GM21717 (cell line): ENCODE data around the gene TPH2.

Experiments
- ATAC-seq: cut with Tn5 transposase; IDR thresholded peaks from one replicate; pipeline ENCODE4 v1.9.1; 2021; ENCODE audit warnings: mild to moderate bottlenecking, moderate library complexity; ENCODE audit not compliant: unreplicated experiment

The TPH2 gene

GRCh38 chr12:72030277-72030676 lies 91.6 kb downstream of the TPH2 start:
- ATAC-seq, result no peak

- ATAC-seq, result no peak
Measured at GRCh38 chr12:72031066-72031465, 92.4 kb downstream of the TPH2 start.

- ATAC-seq, result no peak
Measured at GRCh38 chr12:72033991-72034390, 95.3 kb downstream of the TPH2 start.

- ATAC-seq, result no peak
Measured at GRCh38 chr12:72035625-72036024, 97.0 kb downstream of the TPH2 start.

- no peak for ATAC-seq
Measured at GRCh38 chr12:72036393-72036792, 97.7 kb downstream of the TPH2 start.

- no peak for ATAC-seq
Measured at GRCh38 chr12:72037006-72037795, 98.6 kb downstream of the TPH2 start.

- ATAC-seq, result no peak
Measured at GRCh38 chr12:72041811-72042210, 103.2 kb downstream of the TPH2 start.

- ATAC-seq, result no peak
Measured at GRCh38 chr12:72053604-72054003, 115.0 kb downstream of the TPH2 start.

- ATAC-seq, result no peak
Measured at GRCh38 chr12:72054511-72054910, 115.9 kb downstream of the TPH2 start.

- ATAC-seq, result no peak
Measured at GRCh38 chr12:72057330-72057914, 118.8 kb downstream of the TPH2 start.

GRCh38 chr12:72063073-72063472 lies 124.4 kb downstream of the TPH2 start:
- ATAC-seq, result no peak

GRCh38 chr12:72071030-72071429 lies 132.4 kb downstream of the TPH2 start:
- no peak for ATAC-seq

GRCh38 chr12:72072592-72073212 lies 134.1 kb downstream of the TPH2 start:
- ATAC-seq, result no peak

- no peak for ATAC-seq
Measured at GRCh38 chr12:72074065-72074464, 135.4 kb downstream of the TPH2 start.

GRCh38 chr12:72074956-72075355 lies 136.3 kb downstream of the TPH2 start:
- ATAC-seq, result no peak

- no peak for ATAC-seq
Measured at GRCh38 chr12:72075401-72075800, 136.8 kb downstream of the TPH2 start.

GRCh38 chr12:72075891-72076557 lies 137.4 kb downstream of the TPH2 start:
- ATAC-seq, result no peak

GRCh38 chr12:72076558-72076915 lies 137.9 kb downstream of the TPH2 start:
- ATAC-seq, result no peak

- ATAC-seq, result no peak
Measured at GRCh38 chr12:72077111-72077820, 138.6 kb downstream of the TPH2 start.

- ATAC-seq, result no peak
Measured at GRCh38 chr12:72081777-72082176, 143.1 kb downstream of the TPH2 start.
